ENCODE measurements around the gene TRIM29.

TRIM29 gene

GRCh38 chr11:120172054-120172911 is 34.4 kb upstream of the TRIM29 start:
- ATAC-seq, result peak; percentile 82

GRCh38 chr11:120170741-120171261 is 32.9 kb upstream of the TRIM29 start:
- ATAC-seq, result no peak
- TF ChIP-seq ESRRG (CRISPR knock-in tag; IDR thresholded peaks at IDR 0.05), result no peak
- TF ChIP-seq SNAI2 (CRISPR knock-in tag; IDR thresholded peaks at IDR 0.05), result no peak
- no peak for TF ChIP-seq GLIS3 (CRISPR knock-in tag; IDR thresholded peaks at IDR 0.05)
- no peak for TF ChIP-seq CREB5 (CRISPR knock-in tag; IDR thresholded peaks at IDR 0.05; ENCODE audit: low read depth)
- no peak for TF ChIP-seq TSHZ2 (CRISPR knock-in tag; IDR thresholded peaks at IDR 0.05)
- TF ChIP-seq OSR1 (CRISPR knock-in tag; IDR thresholded peaks at IDR 0.05), result no peak
- TF ChIP-seq PATZ1 (CRISPR knock-in tag; IDR thresholded peaks at IDR 0.05; ENCODE audit: borderline replicate concordance), result no peak
- TF ChIP-seq ZNF70 (CRISPR knock-in tag; IDR thresholded peaks at IDR 0.05), result no peak

More at GRCh38 chr11:120172054-120172911, 34.4 kb upstream of the TRIM29 start:
- TF ChIP-seq TOX (CRISPR knock-in tag; IDR thresholded peaks at IDR 0.05; ENCODE audit: borderline replicate concordance), result no peak
- TF ChIP-seq ZNF8 (CRISPR knock-in tag; IDR thresholded peaks at IDR 0.05), result no peak
- TF ChIP-seq GLIS3 (CRISPR knock-in tag; IDR thresholded peaks at IDR 0.05), result no peak
- no peak for TF ChIP-seq CSRNP3 (CRISPR knock-in tag; IDR thresholded peaks at IDR 0.05)
- TF ChIP-seq ZNF565 (CRISPR knock-in tag; conservative IDR thresholded peaks at IDR 0.05; ENCODE audit: low read depth), result no peak
- no peak for TF ChIP-seq OSR1 (CRISPR knock-in tag; IDR thresholded peaks at IDR 0.05)
- no peak for TF ChIP-seq ZFP30 (CRISPR knock-in tag; IDR thresholded peaks at IDR 0.05)

GRCh38 chr11:120169981-120170698 is 32.2 kb upstream of the TRIM29 start:
- TF ChIP-seq ZFP30 (CRISPR knock-in tag; IDR thresholded peaks at IDR 0.05) (no peak), SNAI2 (CRISPR knock-in tag; IDR thresholded peaks at IDR 0.05) (no peak), ZNF565 (CRISPR knock-in tag; conservative IDR thresholded peaks at IDR 0.05; ENCODE audit: low read depth) (no peak), ZFP3 (CRISPR knock-in tag; IDR thresholded peaks at IDR 0.05) (no peak), PPARA (CRISPR knock-in tag; IDR thresholded peaks at IDR 0.05; ENCODE audit: borderline replicate concordance) (no peak), ZNF8 (CRISPR knock-in tag; IDR thresholded peaks at IDR 0.05) (no peak), RARB (CRISPR knock-in tag; IDR thresholded peaks at IDR 0.05) (no peak), OSR1 (CRISPR knock-in tag; IDR thresholded peaks at IDR 0.05) (no peak), TCF4 (CRISPR knock-in tag; IDR thresholded peaks at IDR 0.05; ENCODE audit: borderline replicate concordance) (no peak), ZC3H10 (CRISPR knock-in tag; IDR thresholded peaks at IDR 0.05) (no peak), ZNF70 (CRISPR knock-in tag; IDR thresholded peaks at IDR 0.05) (no peak), TSHZ2 (CRISPR knock-in tag; IDR thresholded peaks at IDR 0.05) (no peak), CSDC2 (CRISPR knock-in tag; IDR thresholded peaks at IDR 0.05) (no peak), CSRNP3 (CRISPR knock-in tag; IDR thresholded peaks at IDR 0.05) (no peak), BACH2 (CRISPR knock-in tag; IDR thresholded peaks at IDR 0.05; ENCODE audit: borderline replicate concordance) (no peak), PATZ1 (CRISPR knock-in tag; IDR thresholded peaks at IDR 0.05; ENCODE audit: borderline replicate concordance) (no peak)
- no peak for ATAC-seq

Data from SK-N-SH treated with all-trans-retinoic acid at 6 μM for 48 hours (cell line).